GM12864 (cell line): Measurements from ENCODE around the gene IGDCC3.

ENCODE experiments used
- DNase-seq: peaks from one replicate; pipeline ENCODE4 v3.0.0-alpha.2; 2011; ENCODE audit warnings: low read depth
- H3K4me3 ChIP-seq: 2 replicates; pipeline ENCODE4 v1.5.1; 2011; ENCODE audit warnings: mild to moderate bottlenecking, low read depth, low read length, control low read depth
- TF ChIP-seq, protein P1 (sequence below): IDR thresholded peaks from 2 replicates; pipeline ENCODE4 v1.5.1; 2011; ENCODE audit warnings: low read depth, mild to moderate bottlenecking, moderate library complexity, low read length, control low read depth, inconsistent platforms; ENCODE audit errors: missing control alignments

IGDCC3 gene

DNA sequence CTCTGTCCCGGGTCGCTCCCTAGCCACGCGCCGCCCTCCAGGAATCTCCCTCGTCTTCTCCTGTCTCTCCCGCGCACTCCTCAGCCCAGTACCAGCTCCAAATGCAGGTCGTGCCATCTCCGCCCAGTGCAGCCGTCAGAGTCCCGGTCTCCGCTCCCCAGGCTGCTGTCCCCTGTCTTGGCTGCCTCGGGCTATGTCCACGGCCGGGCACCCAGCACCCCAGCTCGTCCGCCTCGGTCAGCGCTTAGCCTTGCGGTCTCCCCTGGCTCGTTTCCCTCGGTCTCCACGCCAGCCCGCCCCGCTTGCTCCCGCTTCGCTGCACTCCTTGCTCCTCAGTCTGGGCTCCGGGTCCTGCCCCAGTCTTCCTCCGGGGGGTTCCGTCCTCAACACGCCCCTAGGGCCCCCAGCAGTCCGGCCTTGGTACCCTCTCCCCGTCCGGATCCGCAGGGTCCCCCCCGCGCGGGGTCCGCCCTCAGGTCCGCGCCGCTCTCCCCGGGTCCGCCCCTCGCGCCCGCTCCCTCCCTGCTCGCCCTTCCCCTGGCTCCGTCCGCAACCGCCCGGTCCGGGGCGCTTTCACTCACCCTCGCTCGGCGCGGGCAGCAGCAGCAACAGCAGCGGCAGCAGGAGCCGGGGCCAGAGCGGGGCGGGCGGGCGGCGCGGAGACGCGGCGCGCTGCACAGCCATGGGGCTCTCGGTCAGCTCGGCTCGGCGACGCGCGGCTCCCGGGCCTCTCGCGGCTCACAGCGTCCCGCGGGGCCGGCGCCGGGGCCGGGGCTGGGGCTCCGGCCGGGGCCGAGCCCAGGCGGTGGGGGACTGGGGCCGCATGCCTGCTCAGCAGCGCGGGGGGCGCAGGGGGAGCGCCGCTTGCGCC, 462 bp downstream of the IGDCC3 start:
- no peak for DNase-seq
- TF ChIP-seq, protein P1, sequence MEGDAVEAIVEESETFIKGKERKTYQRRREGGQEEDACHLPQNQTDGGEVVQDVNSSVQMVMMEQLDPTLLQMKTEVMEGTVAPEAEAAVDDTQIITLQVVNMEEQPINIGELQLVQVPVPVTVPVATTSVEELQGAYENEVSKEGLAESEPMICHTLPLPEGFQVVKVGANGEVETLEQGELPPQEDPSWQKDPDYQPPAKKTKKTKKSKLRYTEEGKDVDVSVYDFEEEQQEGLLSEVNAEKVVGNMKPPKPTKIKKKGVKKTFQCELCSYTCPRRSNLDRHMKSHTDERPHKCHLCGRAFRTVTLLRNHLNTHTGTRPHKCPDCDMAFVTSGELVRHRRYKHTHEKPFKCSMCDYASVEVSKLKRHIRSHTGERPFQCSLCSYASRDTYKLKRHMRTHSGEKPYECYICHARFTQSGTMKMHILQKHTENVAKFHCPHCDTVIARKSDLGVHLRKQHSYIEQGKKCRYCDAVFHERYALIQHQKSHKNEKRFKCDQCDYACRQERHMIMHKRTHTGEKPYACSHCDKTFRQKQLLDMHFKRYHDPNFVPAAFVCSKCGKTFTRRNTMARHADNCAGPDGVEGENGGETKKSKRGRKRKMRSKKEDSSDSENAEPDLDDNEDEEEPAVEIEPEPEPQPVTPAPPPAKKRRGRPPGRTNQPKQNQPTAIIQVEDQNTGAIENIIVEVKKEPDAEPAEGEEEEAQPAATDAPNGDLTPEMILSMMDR, result no peak
- no peak overlapping the region; the same call in 1 of the 2 replicates for H3K4me3 ChIP-seq

DNA sequence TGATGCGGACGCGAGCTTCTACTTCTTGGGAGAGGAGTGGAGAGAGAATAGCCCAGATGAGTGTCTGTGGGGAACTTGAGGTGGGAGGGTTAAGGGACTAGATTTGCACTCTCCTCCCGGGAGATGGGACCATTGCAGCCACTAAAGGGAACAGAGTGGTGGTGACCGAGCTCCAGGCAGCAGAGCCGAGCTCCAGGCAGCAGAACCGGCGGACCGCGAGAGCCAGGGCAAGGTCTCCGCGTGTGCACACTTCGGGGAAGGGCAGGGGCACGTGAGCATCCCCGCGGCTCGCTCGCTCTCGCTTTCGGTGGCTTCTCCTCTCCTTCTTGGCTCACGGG, 1.1 kb downstream of the IGDCC3 start:
- H3K4me3 ChIP-seq, result no peak overlapping the region; the same call in 1 of the 2 replicates
- TF ChIP-seq, protein P1, result no peak
- DNase-seq, result no peak

DNA sequence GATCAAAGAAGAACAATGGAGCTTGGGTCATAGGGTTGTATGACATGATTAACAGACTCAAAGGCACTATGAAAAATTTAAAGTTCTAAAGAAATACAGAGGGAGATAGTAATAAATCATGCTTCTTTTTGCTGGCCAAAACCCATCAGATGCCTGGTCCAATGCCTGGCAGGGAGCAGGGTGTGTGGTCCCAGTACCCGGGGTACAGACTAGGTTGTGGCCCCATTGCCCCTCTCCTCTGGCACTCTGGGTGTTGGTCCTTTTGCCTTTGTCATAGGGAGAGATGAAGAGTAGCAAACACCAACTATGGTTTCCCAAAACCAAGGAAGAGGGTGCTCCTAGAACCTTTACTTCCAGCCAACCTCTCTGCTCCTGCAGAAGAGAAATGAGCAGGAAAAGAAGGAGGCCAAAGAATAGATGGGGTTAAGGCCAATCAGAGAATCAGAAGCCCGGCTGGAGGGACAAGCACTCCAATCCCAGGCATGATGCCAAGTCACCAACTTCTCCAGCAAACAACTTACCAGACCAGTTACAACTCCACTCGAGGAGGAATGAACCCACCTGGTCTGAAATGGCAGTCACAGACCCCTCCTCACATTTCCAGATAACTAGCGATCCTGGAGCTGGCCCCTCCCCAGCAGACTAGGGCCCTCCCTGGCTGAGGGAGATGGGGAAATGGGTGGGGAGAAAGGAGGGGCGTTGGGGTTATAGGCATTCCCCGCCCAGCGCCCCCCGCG, 1.8 kb downstream of the IGDCC3 start:
- TF ChIP-seq, protein P1, result no peak
- DNase-seq, result no peak
- H3K4me3 ChIP-seq, result no peak overlapping the region

DNA sequence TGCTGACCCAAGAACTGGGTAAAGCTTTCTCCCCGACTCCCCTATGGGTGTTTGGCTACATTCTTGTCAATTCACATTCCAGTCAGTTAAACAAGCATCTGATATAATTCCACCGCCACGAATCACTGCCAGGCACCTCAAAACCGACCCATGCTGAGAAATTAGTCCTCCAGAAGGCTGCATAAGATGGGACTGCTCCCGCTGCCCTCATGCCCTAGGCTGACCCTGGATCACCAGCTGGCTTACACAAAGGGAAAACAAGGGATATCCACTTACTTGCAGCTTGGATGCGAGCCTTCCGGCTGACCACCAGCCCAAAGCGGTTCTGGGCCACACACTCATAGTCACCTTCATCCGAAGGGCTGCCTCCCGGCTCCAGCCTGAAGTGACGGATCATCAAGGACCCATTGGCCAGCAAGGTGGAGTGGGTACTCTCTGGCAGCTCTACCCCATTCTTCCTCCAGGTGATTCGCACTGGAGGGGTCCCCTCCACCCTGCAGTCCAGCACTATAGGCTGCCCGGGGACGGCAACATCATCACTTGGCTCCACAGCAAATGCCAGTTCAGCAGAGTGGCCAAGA, 2.9 kb downstream of the IGDCC3 start:
- no peak overlapping the region for H3K4me3 ChIP-seq
- TF ChIP-seq, protein P1, result no peak
- no peak for DNase-seq

DNA sequence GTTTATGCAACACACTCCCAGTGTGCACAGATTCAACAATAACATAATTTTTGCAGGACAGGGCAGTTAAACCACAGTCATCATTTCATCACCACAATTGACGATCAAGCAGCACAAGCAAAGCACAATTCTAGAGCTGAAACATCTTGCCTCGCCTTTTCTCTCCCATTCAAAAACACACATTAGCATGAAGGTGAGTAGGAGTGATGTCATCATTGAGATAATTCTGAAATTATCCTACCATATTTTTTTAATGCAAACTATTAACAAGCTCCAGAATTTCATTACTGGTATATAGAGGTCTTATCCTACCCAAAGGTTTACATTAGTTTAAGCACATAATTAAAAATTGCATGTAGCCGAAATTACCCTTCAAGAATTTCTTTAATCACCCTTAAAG, 3.5 kb downstream of the IGDCC3 start:
- TF ChIP-seq, protein P1, result no peak
- no peak for DNase-seq
- H3K4me3 ChIP-seq, result no peak overlapping the region

DNA sequence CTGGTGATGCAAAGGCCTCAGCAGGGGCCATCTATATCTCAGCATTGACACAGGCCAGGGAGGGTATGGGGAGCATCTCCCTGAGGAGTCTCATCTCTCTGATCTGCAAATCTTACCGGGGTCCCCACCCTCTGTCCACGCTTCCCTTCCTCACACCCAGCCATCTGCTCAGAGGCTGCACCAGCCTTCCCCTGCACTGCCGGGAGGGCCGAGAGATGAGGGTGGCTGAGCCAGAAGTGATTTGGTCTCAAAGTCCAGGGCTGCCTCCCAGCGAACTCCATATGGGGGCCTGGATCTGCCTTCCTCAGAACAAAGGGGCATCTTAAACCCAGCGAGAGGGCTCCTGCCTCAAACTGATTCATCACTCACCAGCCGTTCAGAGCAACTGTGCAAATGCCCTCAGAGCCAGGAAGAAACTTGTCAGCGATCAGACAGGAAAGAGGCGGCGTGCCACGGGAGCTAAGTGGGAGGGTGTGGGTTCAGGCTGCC, 4.6 kb downstream of the IGDCC3 start:
- DNase-seq, result no peak
- H3K4me3 ChIP-seq, result no peak overlapping the region
- TF ChIP-seq, protein P1, result no peak
